HepG2 (cell line): Measurements from ENCODE around the gene LRSAM1. TPM values are rescaled to one million over a fixed set of nuclear protein-coding genes. Genes with fewer than 3 reads are reported as not detected.

Source experiments
- ATAC-seq: fragments of 200-7000 bp; cut with Tn5 transposase; 3 replicates; pipeline ENCODE4 v1.9.1; 2020; ENCODE audit warnings: mild to moderate bottlenecking, moderate library complexity
- BruUV-seq: library from RNA; stranded (reverse); fragments of 400-500 nt; replicated peaks from 2 replicates; lab custom pipeline; 2021; lab: Mats Ljungman, UMichigan
- CTCF ChIA-PET: fragments of 300-600 bp; formaldehyde crosslinking; extraction: SDS; loops from one replicate; lab custom pipeline; 2021; ENCODE audit warnings: low total read pairs, inconsistent platforms, low intra/inter-chr PET ratio; lab: Yijun Ruan, JAX
- POLR2A ChIA-PET: fragments of 350-600 bp; sonication (Branson Sonifier 250); formaldehyde crosslinking; loops from one replicate; lab custom pipeline; 2020; ENCODE audit warnings: antibody characterized with exemption, inconsistent platforms; lab: Yijun Ruan, JAX
- DNase-seq: peaks from one replicate; pipeline ENCODE4 v3.0.0-alpha.2; 2015; ENCODE audit warnings: low spot score
- FAIRE-seq: peaks from 3 replicates; lab custom pipeline; 2011; peaks lifted over from hg19 to GRCh38; lab: Jason Lieb, UNC
- H2AFZ ChIP-seq: one replicate; pipeline ENCODE4 v1.6.1; 2011; ENCODE audit warnings: low read length, inconsistent platforms
- H3K27ac ChIP-seq: fragments of 300-600 bp; 3 replicates; pipeline ENCODE4 v1.8.0; 2011; ENCODE audit warnings: mixed run types, mild to moderate bottlenecking, mixed read lengths, low read length, inconsistent platforms; ENCODE audit not compliant: insufficient read depth; ENCODE audit errors: extremely low read length
- H3K27me3 ChIP-seq, 2 experiments: fragments of 200-600 bp in 1 of 2; 2 replicates in 1 of 2; 3 replicates in 1 of 2; pipeline versions ENCODE4 v1.6.0 to v1.8.0; 2011; ENCODE audit warnings: low read length in 2 of 2, mild to moderate bottlenecking in 2 of 2, moderate library complexity in 2 of 2, inconsistent platforms in 1 of 2; ENCODE audit not compliant: insufficient read depth in 2 of 2, control insufficient read depth in 1 of 2
- H3K36me3 ChIP-seq, 2 experiments: fragments of 200-600 bp in 1 of 2; replicated peaks in 1 of 2; 2 replicates in 1 of 2; 3 replicates in 1 of 2; pipeline versions ENCODE4 v1.5.1 to v1.8.0; 2011; ENCODE audit warnings: low read length in 2 of 2, inconsistent platforms in 1 of 2; ENCODE audit not compliant: insufficient read depth in 2 of 2, control insufficient read depth in 1 of 2
- H3K4me1 ChIP-seq: 2 replicates; pipeline ENCODE4 v1.5.1; 2012; ENCODE audit warnings: low read length, inconsistent platforms; ENCODE audit not compliant: insufficient read depth
- H3K4me2 ChIP-seq: 2 replicates; pipeline ENCODE4 v1.6.0; 2011; ENCODE audit warnings: low read depth, low read length, inconsistent platforms
- H3K4me3 ChIP-seq, 3 experiments: fragments of 200-600 bp in 1 of 3; sonication (generic), shearing (Covaris generic) in 1 of 3; replicated peaks in 1 of 3; 2 replicates each; pipeline ENCODE4 v1.5.1; 2011 to 2016; ENCODE audit warnings: low read length in 3 of 3, inconsistent platforms in 2 of 3, low read depth in 2 of 3, mild to moderate bottlenecking in 2 of 3, control low read depth in 1 of 3, mixed read lengths in 1 of 3; ENCODE audit not compliant: insufficient read depth in 1 of 3
- H3K79me2 ChIP-seq: one replicate; pipeline ENCODE4 v1.6.1; 2011; ENCODE audit warnings: low read length, inconsistent platforms; ENCODE audit not compliant: insufficient read depth
- H3K9ac ChIP-seq: 2 replicates; pipeline ENCODE4 v1.6.0; 2011; ENCODE audit warnings: mild to moderate bottlenecking, low read depth, low read length, inconsistent platforms; ENCODE audit not compliant: insufficient read depth
- H3K9me3 ChIP-seq: 2 replicates; pipeline ENCODE4 v1.5.1; 2012; ENCODE audit warnings: mild to moderate bottlenecking, low read length
- H4K20me1 ChIP-seq: 2 replicates; pipeline ENCODE4 v1.6.0; 2011; ENCODE audit warnings: inconsistent platforms, mild to moderate bottlenecking, low read length, moderate library complexity; ENCODE audit not compliant: insufficient read depth
- ARNTL ChIP-seq: sonication (generic); formaldehyde crosslinking; IDR thresholded peaks from 2 replicates; pipeline ENCODE4 v1.4.0; 2020; ENCODE audit warnings: mild to moderate bottlenecking, missing genetic modification reagents
- ATF5 ChIP-seq: sonication (generic); formaldehyde crosslinking; IDR thresholded peaks from 2 replicates; pipeline ENCODE4 v1.4.0; 2020; ENCODE audit warnings: mild to moderate bottlenecking, low read depth, missing genetic modification reagents
- E2F2 ChIP-seq: sonication (generic); formaldehyde crosslinking; IDR thresholded peaks from 2 replicates; pipeline ENCODE4 v1.4.0; 2020; ENCODE audit warnings: missing genetic modification reagents, borderline replicate concordance
- GATAD1 ChIP-seq: IDR thresholded peaks from 2 replicates; pipeline ENCODE4 v1.6.1; 2016; ENCODE audit warnings: missing genetic modification reagents, missing compliant biosample characterization
- NR2F1 ChIP-seq, 2 experiments: fragments of 450-650 bp in 1 of 2; formaldehyde crosslinking in 1 of 2; IDR thresholded peaks; 2 replicates each; pipeline versions ENCODE4 v1.5.0 to v1.6.1; 2016 to 2020; ENCODE audit warnings: mild to moderate bottlenecking in 1 of 2, missing compliant biosample characterization in 1 of 2, missing genetic modification reagents in 1 of 2, moderate library complexity in 1 of 2
- RELA ChIP-seq: sonication (generic); formaldehyde crosslinking; IDR thresholded peaks from 2 replicates; pipeline ENCODE4 v1.4.0; 2020; ENCODE audit warnings: missing genetic modification reagents
- SALL1 ChIP-seq: sonication (generic); formaldehyde crosslinking; IDR thresholded peaks from 2 replicates; pipeline ENCODE4 v1.8.0; 2022; ENCODE audit warnings: mild to moderate bottlenecking, missing genetic modification reagents
- TBP ChIP-seq: sonication (generic); formaldehyde crosslinking; IDR thresholded peaks from 2 replicates; pipeline ENCODE4 v1.5.0; 2020; ENCODE audit warnings: missing genetic modification reagents
- TP53 ChIP-seq: sonication (generic); formaldehyde crosslinking; conservative IDR thresholded peaks from 2 replicates; pipeline ENCODE4 v1.4.0; 2020; ENCODE audit warnings: missing genetic modification reagents
- ZC3H4 ChIP-seq: sonication (generic); formaldehyde crosslinking; IDR thresholded peaks from 2 replicates; pipeline ENCODE4 v1.4.0; 2020; ENCODE audit warnings: missing genetic modification reagents, borderline replicate concordance
- WGBS: methylation state at CpG from one replicate; pipeline ENCODE4 v1.1.6; 2017; ENCODE audit warnings: low lambda C conversion rate; 5-methylcytosine and 5-hydroxymethylcytosine counted together
- in situ Hi-C: cut with HindIII; loops from 2 replicates; pipeline ENCODE4 v1.10.0; 2017; ENCODE audit warnings: low pct_unique_long_range_greater_than_20kb; ENCODE audit not compliant: extremely low pct_ligation_motif_present
- intact Hi-C: fragments of 100-400 bp; cut with micrococcal nuclease; formaldehyde crosslinking; loops from one replicate; pipeline ENCODE4 v1.10.0; 2022; ENCODE audit not compliant: unreplicated experiment
- polyA plus RNA-seq, 8 experiments: library from polyadenylated mRNA; depleted of rRNA in 3 of 8; stranded (reverse) in 7 of 8; unstranded in 1 of 8; fragments of >200 nt; fragmentation: Illumina TruSeq in 4 of 8; extraction: Trizol in 4 of 8; gene quantifications; 2 replicates each; pipeline versions ENCODE4 v1.2.1 to v1.2.3, GENCODE V29; 2011 to 2016; ENCODE audit warnings: low read depth in 4 of 8, missing spikeins in 1 of 8, mixed read lengths in 1 of 8; ENCODE audit not compliant: insufficient read depth in 1 of 8
- total RNA-seq, 5 experiments: library from RNA; depleted of rRNA; stranded (reverse); fragments of >200 nt; fragmentation: Illumina TruSeq; extraction: Trizol; gene quantifications; 2 replicates each; pipeline ENCODE4 v1.2.3, GENCODE V29; 2016; ENCODE audit warnings: low read depth in 1 of 5
- TF ChIP-seq, protein P1 (sequence below): sonication (generic); formaldehyde crosslinking; IDR thresholded peaks from 2 replicates; pipeline ENCODE4 v1.5.0; 2020; ENCODE audit warnings: mild to moderate bottlenecking, missing genetic modification reagents
- TF ChIP-seq, protein P2 (sequence below): sonication (generic); formaldehyde crosslinking; IDR thresholded peaks from 2 replicates; pipeline ENCODE4 v1.5.0; 2020; ENCODE audit warnings: mild to moderate bottlenecking, low read depth, missing genetic modification reagents, borderline replicate concordance

The LRSAM1 gene
- total and polyA plus RNA-seq, 2 of the 13 experiments (the other 11 are each of a cell fraction or from before 2014, with no cell fraction given): 8.7 to 10.2 TPM

DNA sequence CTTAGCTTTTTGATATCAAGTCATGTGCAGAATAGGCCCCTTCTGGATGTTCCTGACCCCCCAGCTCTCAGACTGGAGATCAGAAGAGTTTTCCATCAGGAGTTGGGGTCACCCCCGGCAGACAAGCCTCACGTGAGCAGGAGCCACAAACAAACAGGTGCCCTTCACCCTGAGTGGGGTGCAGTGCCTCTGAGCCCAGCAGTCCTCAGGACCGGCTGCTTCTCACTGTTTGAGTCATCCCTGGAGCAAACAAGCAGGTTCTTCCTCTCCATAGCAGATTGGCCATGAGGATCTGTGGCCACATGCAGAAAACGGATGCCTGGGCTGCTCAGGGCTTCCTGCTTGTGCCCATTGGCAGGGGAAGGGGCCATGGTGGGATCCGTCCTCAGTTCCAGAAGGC lies 47.0 kb downstream of the LRSAM1 start:
- intact Hi-C loops (no loop called here), in situ Hi-C loops (no loop called here)
- ChIA-PET CTCF (no interaction called here), POLR2A (no interaction called here)
- Histone ChIP-seq H3K4me1 (no peaks in the 10 kb centered on the region), H4K20me1 (no peaks in the 10 kb centered on the region), H3K36me3 (peaks cover 6 to 24% of the 10 kb centered on the region in 2 experiments; a peak in 4 of 5 replicates), H3K9ac (no peak overlapping the region), H3K9me3 (no peaks in the 10 kb centered on the region), H3K27me3 (no peaks in the 10 kb centered on the region), H3K79me2 (no peaks in the 10 kb centered on the region), H2AFZ (no peak overlapping the region), H3K27ac (no peak overlapping the region), H3K4me2 (no peak overlapping the region), H3K4me3 (no peak overlapping the region)
- ATAC-seq (no peak), FAIRE-seq (no peak), DNase-seq (no peak)
- WGBS: 96% methylated on average over 4 of the region's 5 CpGs
- BruUV-seq: no TSS peak
- no peak for TF ChIP-seq ZC3H4 (CRISPR knock-in tag)
- no peak for TF ChIP-seq RELA (CRISPR knock-in tag)

DNA sequence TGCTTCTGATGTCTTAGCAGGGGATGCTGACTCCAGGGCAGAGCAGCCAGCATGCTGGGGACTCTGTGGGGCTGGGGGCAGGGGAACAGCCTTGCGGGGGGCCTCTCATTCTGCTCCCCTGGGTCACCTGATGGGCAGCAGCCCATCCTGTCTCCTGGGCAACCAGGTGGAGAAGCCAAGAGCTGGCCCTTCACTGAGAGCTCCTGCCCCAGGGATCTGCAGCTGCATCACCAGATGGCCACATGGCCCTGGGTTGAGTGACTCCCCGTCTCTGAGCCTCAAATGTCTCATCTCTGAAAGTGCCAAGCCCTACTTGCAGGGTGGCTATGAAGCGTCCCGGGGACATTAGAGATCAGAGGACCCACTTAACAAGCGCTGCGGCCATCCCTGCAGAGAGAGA lies 49.1 kb downstream of the LRSAM1 start:
- Histone ChIP-seq H3K9ac (no peak overlapping the region), H3K27ac (no peak overlapping the region), H3K27me3 (no peaks in the 10 kb centered on the region), H3K4me3 (no peak overlapping the region), H2AFZ (no peak overlapping the region)
- TF ChIP-seq NR2F1 (CRISPR knock-in tag; IDR thresholded peaks at IDR 0.05) (no peak), E2F2 (CRISPR knock-in tag) (no peak), GATAD1 (no peak), ARNTL (no peak), TBP (CRISPR knock-in tag) (no peak), ATF5 (no peak), TP53 (CRISPR knock-in tag) (no peak), SALL1 (CRISPR knock-in tag) (no peak)
- TF ChIP-seq, protein P1, sequence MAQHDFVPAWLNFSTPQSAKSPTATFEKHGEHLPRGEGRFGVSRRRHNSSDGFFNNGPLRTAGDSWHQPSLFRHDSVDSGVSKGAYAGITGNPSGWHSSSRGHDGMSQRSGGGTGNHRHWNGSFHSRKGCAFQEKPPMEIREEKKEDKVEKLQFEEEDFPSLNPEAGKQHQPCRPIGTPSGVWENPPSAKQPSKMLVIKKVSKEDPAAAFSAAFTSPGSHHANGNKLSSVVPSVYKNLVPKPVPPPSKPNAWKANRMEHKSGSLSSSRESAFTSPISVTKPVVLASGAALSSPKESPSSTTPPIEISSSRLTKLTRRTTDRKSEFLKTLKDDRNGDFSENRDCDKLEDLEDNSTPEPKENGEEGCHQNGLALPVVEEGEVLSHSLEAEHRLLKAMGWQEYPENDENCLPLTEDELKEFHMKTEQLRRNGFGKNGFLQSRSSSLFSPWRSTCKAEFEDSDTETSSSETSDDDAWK: no peak
- TF ChIP-seq, protein P2, sequence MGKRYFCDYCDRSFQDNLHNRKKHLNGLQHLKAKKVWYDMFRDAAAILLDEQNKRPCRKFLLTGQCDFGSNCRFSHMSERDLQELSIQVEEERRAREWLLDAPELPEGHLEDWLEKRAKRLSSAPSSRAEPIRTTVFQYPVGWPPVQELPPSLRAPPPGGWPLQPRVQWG (CRISPR knock-in tag): no peak
- TF ChIP-seq, all 625 proteins: peak for 0
- no peak for DNase-seq
- no peak overlapping the region for H3K4me2 ChIP-seq
- in situ Hi-C loops: loop anchor here (5.0 to 10.0 kb wide), 3 partner anchors 87 to 424 kb away; partner anchors contain the start of gene TOR2A
- ChIA-PET POLR2A (no interaction called here), CTCF (no interaction called here)
- WGBS: 95% methylated on average over 6 of the region's 6 CpGs
- no peaks in the 10 kb centered on the region for H3K79me2 ChIP-seq
- ATAC-seq: no peak
- no peaks in the 10 kb centered on the region for H3K9me3 ChIP-seq
- H3K4me1 ChIP-seq: no peaks in the 10 kb centered on the region
- BruUV-seq: no TSS peak
- peaks cover 3 to 10% of the 10 kb centered on the region in 2 experiments; a peak in 4 of 5 replicates for H3K36me3 ChIP-seq
- no peak for FAIRE-seq
- intact Hi-C loops: loop anchor here (10.0 kb wide), 1 partner anchor 224 kb away; no protein-coding TSS in a partner anchor
- H4K20me1 ChIP-seq: no peaks in the 10 kb centered on the region
